Cerebellar nuclear complex (tissue), 1 donor: ENCODE measurements around the gene DSC1.
"Not testable (repeated sequence)": the region's sequence is repeated elsewhere in the genome, so short reads cannot be mapped to it uniquely, and the experiment has no call there.

ENCODE experiments used
- DNase-seq, 2 experiments: peaks; one replicate each; lab custom pipeline; 2025; lab: John Stamatoyannopoulos, UW

The DSC1 gene

GRCh38 chr18:31162825-31163435 lies at the start of gene DSC1:
DSC1 (minus strand) TSS chr18:31162856; CDS start chr18:31162594, 262 bp downstream.
- DNase-seq = no peak

- DNase-seq = no peak
Measured at GRCh38 chr18:31211047-31211446, 48.4 kb upstream of the DSC1 start.

- no peak for DNase-seq
Measured at GRCh38 chr18:31209041-31209440, 46.4 kb upstream of the DSC1 start.

- no peak for DNase-seq
Measured at GRCh38 chr18:31207391-31207790, 44.7 kb upstream of the DSC1 start.

- DNase-seq = no peak
Measured at GRCh38 chr18:31206787-31207381, 44.2 kb upstream of the DSC1 start.

- no peak for DNase-seq
Measured at GRCh38 chr18:31206071-31206470, 43.4 kb upstream of the DSC1 start.

GRCh38 chr18:31205273-31205672 lies 42.6 kb upstream of the DSC1 start:
- DNase-seq = no peak

- DNase-seq = no peak
Measured at GRCh38 chr18:31204833-31205232, 42.2 kb upstream of the DSC1 start.

GRCh38 chr18:31204166-31204565 lies 41.5 kb upstream of the DSC1 start:
- DNase-seq = no peak

GRCh38 chr18:31203794-31204148 lies 41.1 kb upstream of the DSC1 start:
- DNase-seq = no peak

- DNase-seq = no peak
Measured at GRCh38 chr18:31203096-31203793, 40.6 kb upstream of the DSC1 start.

GRCh38 chr18:31199190-31199769 lies 36.6 kb upstream of the DSC1 start:
- no peak for DNase-seq

GRCh38 chr18:31197676-31198075 lies 35.0 kb upstream of the DSC1 start:
- no peak for DNase-seq

- DNase-seq = no peak
Measured at GRCh38 chr18:31195063-31195462, 32.4 kb upstream of the DSC1 start.

GRCh38 chr18:31192086-31192776 lies 29.6 kb upstream of the DSC1 start:
- DNase-seq = no peak

- no peak for DNase-seq
Measured at GRCh38 chr18:31190919-31191318, 28.3 kb upstream of the DSC1 start.

- no peak for DNase-seq
Measured at GRCh38 chr18:31189757-31190156, 27.1 kb upstream of the DSC1 start.

- no peak for DNase-seq
Measured at GRCh38 chr18:31185186-31185950, 22.7 kb upstream of the DSC1 start.

- DNase-seq = no peak
Measured at GRCh38 chr18:31183302-31183701, 20.6 kb upstream of the DSC1 start.

GRCh38 chr18:31177369-31177768 lies 14.7 kb upstream of the DSC1 start:
- DNase-seq = not testable (repeated sequence)

- DNase-seq = no peak
Measured at GRCh38 chr18:31176531-31176930, 13.9 kb upstream of the DSC1 start.
